BLaER1 treated with 17β-estradiol and CSF1 and Interleukin-3, amounts not matched to agents 10 nM and 100 nM (cell line): Measurements from ENCODE around the gene NUBP2.

Experiments used
- H3K27ac ChIP-seq, 11 experiments: shearing (Covaris generic); formaldehyde crosslinking; 2 replicates each; pipeline ENCODE4 v1.8.1; 2022
- H3K27me3 ChIP-seq, 11 experiments: shearing (Covaris generic); formaldehyde crosslinking; 2 replicates each; pipeline ENCODE4 v1.8.1; 2022
- H3K36me3 ChIP-seq, 11 experiments: shearing (Covaris generic); formaldehyde crosslinking; 2 replicates each; pipeline ENCODE4 v1.8.1; 2022
- H3K4me1 ChIP-seq, 10 experiments: shearing (Covaris generic); formaldehyde crosslinking; 2 replicates each; pipeline ENCODE4 v1.8.1; 2022
- H3K4me2 ChIP-seq, 11 experiments: shearing (Covaris generic); formaldehyde crosslinking; 2 replicates each; pipeline ENCODE4 v1.8.1; 2022
- H3K4me3 ChIP-seq, 10 experiments: shearing (Covaris generic); formaldehyde crosslinking; 2 replicates each; pipeline ENCODE4 v1.8.1; 2022
- H3K9ac ChIP-seq, 11 experiments: shearing (Covaris generic); formaldehyde crosslinking; 2 replicates each; pipeline ENCODE4 v1.8.1; 2022
- H3K9me3 ChIP-seq, 11 experiments: shearing (Covaris generic); formaldehyde crosslinking; replicated peaks in 1 of 11; 2 replicates each; pipeline ENCODE4 v1.8.1; 2022
- H4K20me1 ChIP-seq, 11 experiments: shearing (Covaris generic); formaldehyde crosslinking; 2 replicates each; pipeline ENCODE4 v1.8.1; 2022
- Cebpa-rat ChIP-seq, 11 experiments: shearing (Covaris generic); IDR thresholded peaks; 2 replicates each; pipeline ENCODE4 v1.8.1; 2022

The NUBP2 gene

DNA sequence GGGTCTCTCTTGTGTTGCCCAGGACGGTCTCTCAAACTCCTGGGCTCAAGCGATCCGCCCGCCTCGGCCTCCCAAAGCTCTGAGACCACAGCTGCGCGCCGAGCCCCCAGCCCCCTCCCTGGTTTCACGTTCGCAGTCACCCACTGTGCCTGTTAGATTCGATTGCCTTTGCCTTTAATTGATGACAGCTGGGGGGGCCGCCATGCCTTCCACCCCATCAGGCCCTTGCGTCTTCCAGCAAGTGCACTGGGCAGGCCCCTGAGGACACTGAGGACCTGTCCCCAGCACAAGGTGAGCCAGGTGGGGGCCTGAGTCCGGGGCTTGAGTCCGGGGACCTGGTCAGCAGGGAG lies 7.5 kb downstream of the NUBP2 start:
- no peaks in the 10 kb centered on the region for H3K27me3 ChIP-seq
- no peak overlapping the region for H3K27ac ChIP-seq
- H3K9me3 ChIP-seq, result no peaks in the 10 kb centered on the region
- no peak overlapping the region for H3K4me2 ChIP-seq
- no peak for TF ChIP-seq Cebpa-rat (IDR thresholded peaks at IDR 0.05)
- no peak overlapping the region for H3K9ac ChIP-seq
- H3K36me3 ChIP-seq, result peaks cover 43 to 77% (median 71%) of the 10 kb centered on the region in 11 experiments
- H3K4me1 ChIP-seq, result peaks cover 0 to 2% (median 0%) of the 10 kb centered on the region in 10 experiments; a peak in 1 of 20 replicates
- no peak overlapping the region for H3K4me3 ChIP-seq
- peaks cover 20 to 94% (median 63%) of the 10 kb centered on the region in 11 experiments; a peak in 21 of 22 replicates for H4K20me1 ChIP-seq

DNA sequence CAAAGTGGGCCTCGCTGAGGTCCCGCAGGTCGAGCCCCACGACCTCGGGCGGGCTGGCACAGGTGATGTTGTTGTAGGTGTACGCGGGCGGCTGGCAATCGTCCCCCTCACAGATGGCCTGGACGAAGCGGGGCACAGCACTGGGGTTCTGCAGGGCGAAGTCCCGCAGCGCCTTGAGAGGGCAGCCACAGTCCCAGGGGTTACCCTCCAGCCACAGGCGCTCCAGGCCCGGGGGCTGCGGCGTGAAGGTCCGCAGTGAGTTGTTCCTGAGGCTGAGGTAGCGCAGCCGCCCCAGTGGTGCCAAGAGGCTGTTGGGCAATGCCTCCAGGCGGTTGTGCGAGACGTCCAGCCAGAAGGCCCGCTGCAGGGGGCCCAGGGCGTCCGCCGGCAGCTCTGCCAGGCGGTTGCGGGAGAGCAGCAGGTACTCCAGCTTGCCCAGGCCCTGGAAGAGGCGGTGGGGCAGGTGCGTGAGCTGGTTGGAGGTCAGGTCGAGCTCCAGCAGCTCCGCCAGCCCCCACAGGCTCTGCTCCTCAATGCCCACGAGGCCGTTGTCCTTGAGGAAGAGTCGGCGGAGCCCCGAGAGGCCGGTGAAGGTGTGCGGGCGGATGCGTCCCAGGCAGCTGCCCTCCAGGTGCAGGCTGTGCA lies 8.0 kb downstream of the NUBP2 start:
- Histone ChIP-seq H3K9me3 (no peaks in the 10 kb centered on the region), H3K27ac (no peak overlapping the region), H4K20me1 (peaks cover 17 to 89% (median 58%) of the 10 kb centered on the region in 11 experiments; a peak in 21 of 22 replicates), H3K4me2 (no peak overlapping the region), H3K9ac (no peak overlapping the region), H3K27me3 (no peaks in the 10 kb centered on the region), H3K36me3 (peaks cover 38 to 72% (median 66%) of the 10 kb centered on the region in 11 experiments), H3K4me1 (no peaks in the 10 kb centered on the region), H3K4me3 (no peak overlapping the region)
- TF ChIP-seq Cebpa-rat (IDR thresholded peaks at IDR 0.05), result no peak

DNA sequence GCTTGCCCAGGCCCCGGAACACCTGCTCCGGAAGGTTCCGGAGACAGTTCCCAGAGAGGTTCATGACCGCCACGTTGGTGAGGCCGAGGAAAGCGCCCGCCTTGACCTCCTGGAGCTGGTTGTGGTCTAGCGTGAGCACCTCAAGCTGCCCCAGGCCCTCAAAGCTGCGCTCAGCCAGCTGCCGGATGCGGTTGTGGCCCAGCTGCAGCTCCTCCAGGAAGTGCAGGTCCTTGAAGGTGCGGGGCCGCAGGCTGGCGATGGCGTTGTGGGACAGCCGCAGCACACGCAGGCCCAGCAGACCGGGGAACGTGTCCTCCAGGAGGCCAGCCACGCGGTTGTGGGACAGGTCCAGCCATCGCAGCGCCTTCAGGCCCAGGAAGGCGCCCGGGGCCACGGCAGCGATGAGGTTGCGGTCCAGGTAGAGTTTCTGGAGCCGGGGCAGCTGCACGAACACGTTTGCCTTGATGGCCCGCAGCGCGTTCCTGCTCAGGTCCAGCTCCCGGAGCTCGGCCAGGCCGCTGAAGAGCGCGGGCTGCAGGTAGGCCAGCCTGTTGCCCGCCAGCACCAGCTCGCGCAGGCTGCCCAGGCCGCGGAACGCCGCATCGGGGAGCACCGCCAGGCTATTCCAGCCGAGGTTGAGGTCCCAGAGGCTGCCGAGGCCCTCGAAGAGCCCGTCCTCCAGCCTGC lies 8.6 kb downstream of the NUBP2 start:
- Histone ChIP-seq H3K36me3 (peaks cover 32 to 65% (median 59%) of the 10 kb centered on the region in 11 experiments), H3K27me3 (no peaks in the 10 kb centered on the region), H3K4me1 (no peaks in the 10 kb centered on the region), H3K27ac (no peak overlapping the region), H3K4me3 (no peak overlapping the region), H3K4me2 (no peak overlapping the region), H3K9ac (no peak overlapping the region), H4K20me1 (peaks cover 10 to 82% (median 52%) of the 10 kb centered on the region in 11 experiments; a peak in 21 of 22 replicates), H3K9me3 (0 out of 22 replicates have a peak, but pooled peaks cover 0 to under 1% (median 0%) of the 10 kb centered on the region in 11 experiments)
- no peak for TF ChIP-seq Cebpa-rat (IDR thresholded peaks at IDR 0.05)

DNA sequence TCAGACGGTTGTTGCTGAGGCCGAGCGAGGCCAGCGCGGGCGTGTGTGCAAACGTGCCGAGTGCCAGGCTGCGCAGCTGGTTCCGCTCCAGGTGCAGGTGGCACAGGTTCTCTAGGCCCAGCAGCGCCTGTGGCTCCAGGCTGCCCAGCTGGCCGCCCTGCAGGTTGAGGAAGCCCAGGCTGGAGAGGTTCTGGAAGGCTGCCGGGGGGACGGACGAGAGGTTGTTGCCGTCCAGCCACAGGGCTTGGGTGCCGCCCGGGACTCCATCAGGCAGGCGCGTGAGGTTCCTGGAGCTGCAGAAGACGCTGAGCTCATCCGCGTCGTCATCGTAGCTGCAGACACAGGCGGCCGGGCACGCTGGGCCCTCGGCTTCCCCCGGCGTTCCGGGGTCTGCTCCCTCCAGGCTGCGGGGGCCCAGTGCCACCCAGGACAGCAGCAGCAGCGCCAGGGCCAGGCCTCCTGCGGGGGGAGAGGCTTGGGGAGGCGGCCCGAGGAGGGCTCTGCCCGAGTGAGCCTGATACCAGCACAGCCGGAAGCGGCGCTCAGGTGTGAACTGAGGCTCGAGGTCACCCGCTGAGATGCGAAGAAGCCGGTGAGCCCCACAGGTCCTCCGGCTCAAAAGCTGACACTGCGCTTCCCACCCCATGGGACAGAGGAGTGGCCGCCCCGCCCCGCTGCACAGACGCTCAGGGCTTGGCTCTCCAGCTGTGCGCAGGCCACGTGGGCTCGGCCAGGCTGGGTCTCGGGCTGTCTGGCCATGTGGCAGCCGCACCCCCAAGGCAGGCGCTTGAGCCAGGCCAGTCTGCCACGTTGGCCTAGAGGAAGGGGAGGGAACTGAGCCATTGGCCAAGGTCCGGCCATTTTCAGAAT lies 9.4 kb downstream of the NUBP2 start:
- Histone ChIP-seq H3K27ac (no peak overlapping the region), H3K36me3 (peaks cover 24 to 57% (median 52%) of the 10 kb centered on the region in 11 experiments), H3K9ac (no peak overlapping the region), H3K4me1 (no peaks in the 10 kb centered on the region), H3K9me3 (peaks cover under 1 to 8% (median 2%) of the 10 kb centered on the region in 11 experiments; a peak in 17 of 22 replicates), H3K4me3 (no peak overlapping the region), H4K20me1 (peaks cover 3 to 74% (median 44%) of the 10 kb centered on the region in 11 experiments; a peak in 20 of 22 replicates), H3K4me2 (no peak overlapping the region), H3K27me3 (no peaks in the 10 kb centered on the region)
- no peak for TF ChIP-seq Cebpa-rat (IDR thresholded peaks at IDR 0.05)

DNA sequence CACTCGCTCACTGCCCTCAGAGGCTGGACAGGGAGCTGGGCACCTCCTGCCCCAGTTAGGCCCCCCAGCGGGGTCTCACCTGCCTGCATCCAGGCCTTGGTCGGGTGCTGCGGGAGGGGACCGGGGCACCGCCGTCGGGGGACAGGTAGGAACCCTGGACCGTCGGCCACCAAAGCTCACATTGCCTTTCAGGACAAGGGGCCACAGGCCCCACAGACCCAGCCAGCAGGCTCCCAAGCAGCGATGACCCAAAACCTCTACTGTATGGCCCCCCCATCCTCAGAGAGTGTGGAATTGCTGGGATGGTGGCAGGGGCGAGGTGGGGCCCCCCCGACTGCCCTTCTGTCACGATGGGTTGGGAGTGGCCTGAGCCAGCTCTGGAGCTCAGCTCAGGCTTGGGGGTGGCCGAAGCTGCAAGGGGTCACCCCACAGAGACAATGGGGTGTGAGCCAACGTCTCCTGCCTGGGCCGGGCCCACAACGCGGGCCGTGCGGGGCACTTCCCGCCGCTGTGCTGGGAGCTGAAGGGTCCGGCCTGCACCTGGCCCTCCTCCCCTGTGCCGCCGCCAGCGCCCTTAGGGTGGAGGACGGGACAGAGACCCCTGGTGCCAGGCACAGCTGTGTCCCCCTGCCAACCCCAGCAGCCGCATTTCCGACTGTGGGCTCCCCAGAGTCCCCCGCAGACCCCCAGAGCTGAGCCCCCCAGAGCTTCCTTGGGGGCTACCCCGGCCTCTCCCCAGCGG lies 10.2 kb downstream of the NUBP2 start:
- Histone ChIP-seq H3K4me2 (no peak overlapping the region), H3K27ac (no peak overlapping the region), H3K36me3 (peaks cover 16 to 50% (median 43%) of the 10 kb centered on the region in 11 experiments), H4K20me1 (peaks cover 0 to 66% (median 36%) of the 10 kb centered on the region in 11 experiments; a peak in 18 of 22 replicates), H3K9me3 (peaks cover 8 to 16% (median 11%) of the 10 kb centered on the region in 11 experiments), H3K27me3 (no peaks in the 10 kb centered on the region), H3K9ac (no peak overlapping the region), H3K4me3 (no peak overlapping the region), H3K4me1 (no peaks in the 10 kb centered on the region)
- TF ChIP-seq Cebpa-rat (IDR thresholded peaks at IDR 0.05), result no peak

DNA sequence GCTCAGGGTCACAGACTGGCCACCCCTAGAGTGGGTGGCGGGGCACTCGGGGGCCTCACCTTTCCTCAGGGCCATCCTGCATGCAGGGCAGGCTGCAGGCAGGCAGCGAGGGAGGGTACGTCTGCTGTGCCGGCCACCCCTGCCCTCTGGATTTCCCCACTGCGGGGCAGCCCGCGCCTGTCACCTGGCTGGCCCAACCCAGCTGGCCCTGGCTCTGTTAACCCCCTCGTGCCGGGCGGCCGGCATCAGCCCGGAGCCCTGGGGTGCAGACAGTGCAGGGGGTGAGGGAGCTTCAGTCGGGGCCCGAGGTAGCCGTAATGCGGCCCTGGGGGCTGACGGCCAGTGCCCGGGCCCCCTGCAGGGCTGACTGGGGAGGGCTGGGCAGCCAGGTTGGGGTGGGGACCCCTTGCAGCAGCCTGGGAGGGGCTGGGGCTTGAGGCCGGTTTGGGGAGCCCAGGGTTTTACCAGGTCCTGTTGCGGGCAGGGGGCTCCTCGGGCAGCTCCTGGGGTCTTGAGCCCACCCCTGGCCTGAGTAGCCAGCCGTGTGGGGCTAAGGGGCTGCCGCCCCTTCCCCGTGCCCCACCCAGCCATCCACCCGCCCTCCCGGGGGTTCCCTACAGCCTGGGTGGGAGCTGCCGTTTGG lies 10.9 kb downstream of the NUBP2 start, which contains the start of gene IGFALS:
Gene IGFALS (minus strand): TSS at position 128 of the 643 bp plus-strand sequence. CDS start 53 bp downstream, at position 75.
- TF ChIP-seq Cebpa-rat (IDR thresholded peaks at IDR 0.05), result no peak
- no peak within 1 kb of the TSS for H3K9ac ChIP-seq
- H4K20me1 ChIP-seq, result peaks cover 0 to 59% (median 29%) of the 10 kb centered on the region in 11 experiments; a peak in 17 of 22 replicates
- H3K27me3 ChIP-seq, result no peaks in the 10 kb centered on the region
- H3K4me2 ChIP-seq, result no peak within 1 kb of the TSS
- no peak within 1 kb of the TSS for H3K4me3 ChIP-seq
- peaks cover 15 to 23% (median 17%) of the 10 kb centered on the region in 11 experiments for H3K9me3 ChIP-seq
- H3K36me3 ChIP-seq, result peaks cover 10 to 50% (median 41%) of the 10 kb centered on the region in 11 experiments
- no peaks in the 10 kb centered on the region for H3K4me1 ChIP-seq
- no peak within 1 kb of the TSS for H3K27ac ChIP-seq

DNA sequence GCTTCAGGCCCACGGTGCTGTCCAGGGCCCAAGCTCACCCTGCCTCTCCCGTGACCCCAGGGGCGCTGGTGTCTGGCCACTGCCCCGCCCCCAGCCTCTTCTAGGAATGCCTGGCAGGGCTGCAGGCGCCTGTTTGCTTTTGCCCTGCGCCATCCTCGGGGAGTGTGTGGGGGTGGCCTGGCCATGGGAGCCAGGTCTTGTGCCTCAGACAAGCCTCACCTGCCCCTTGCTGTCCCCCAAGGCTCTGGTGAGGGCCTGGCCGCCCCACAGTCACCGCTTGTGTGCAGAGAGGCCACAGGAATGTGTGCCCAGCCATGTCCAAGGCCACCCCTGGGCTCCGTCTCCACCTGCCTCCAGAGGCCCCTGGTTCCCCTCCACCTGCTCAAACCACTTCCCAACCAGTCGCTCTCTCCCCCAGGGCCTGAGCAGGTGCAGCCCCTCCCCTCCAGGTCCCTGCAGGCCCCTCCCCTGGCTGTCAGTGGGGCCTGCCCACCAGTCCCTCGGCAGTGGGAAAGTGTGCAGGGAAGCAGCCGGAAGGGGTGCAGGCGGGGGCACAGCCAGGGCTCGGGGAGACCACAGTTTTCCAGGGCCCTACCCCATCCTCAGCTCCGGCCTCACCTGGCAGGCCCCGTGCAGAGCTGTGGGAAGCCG lies 11.6 kb downstream of the NUBP2 start:
- H3K4me2 ChIP-seq, result no peak overlapping the region
- no peak overlapping the region for H3K9ac ChIP-seq
- H4K20me1 ChIP-seq, result peaks cover 0 to 53% (median 22%) of the 10 kb centered on the region in 11 experiments; a peak in 16 of 22 replicates
- H3K9me3 ChIP-seq, result peaks cover 22 to 30% (median 24%) of the 10 kb centered on the region in 11 experiments
- H3K27ac ChIP-seq, result no peak overlapping the region
- H3K4me3 ChIP-seq, result no peak overlapping the region
- H3K27me3 ChIP-seq, result no peaks in the 10 kb centered on the region
- H3K4me1 ChIP-seq, result no peaks in the 10 kb centered on the region
- no peak for TF ChIP-seq Cebpa-rat (IDR thresholded peaks at IDR 0.05)
- peaks cover 4 to 50% (median 38%) of the 10 kb centered on the region in 11 experiments; a peak in 20 of 22 replicates for H3K36me3 ChIP-seq
